DMS153 treated with DMSO at 0.1 percent for 48 hours (cell line): ENCODE measurements around the gene EPB41L5.
A peak's percentile ranks its signal among the peaks of the same experiment; 100 is the strongest.
"Not testable (repeated sequence)": the region's sequence is repeated elsewhere in the genome, so short reads cannot be mapped to it uniquely, and the experiment has no call there.

ENCODE experiments used
- DNase-seq: peaks from one replicate; lab custom pipeline; 2025; ENCODE audit not compliant: unreplicated experiment; lab: John Stamatoyannopoulos, UW

Gene EPB41L5

DNA sequence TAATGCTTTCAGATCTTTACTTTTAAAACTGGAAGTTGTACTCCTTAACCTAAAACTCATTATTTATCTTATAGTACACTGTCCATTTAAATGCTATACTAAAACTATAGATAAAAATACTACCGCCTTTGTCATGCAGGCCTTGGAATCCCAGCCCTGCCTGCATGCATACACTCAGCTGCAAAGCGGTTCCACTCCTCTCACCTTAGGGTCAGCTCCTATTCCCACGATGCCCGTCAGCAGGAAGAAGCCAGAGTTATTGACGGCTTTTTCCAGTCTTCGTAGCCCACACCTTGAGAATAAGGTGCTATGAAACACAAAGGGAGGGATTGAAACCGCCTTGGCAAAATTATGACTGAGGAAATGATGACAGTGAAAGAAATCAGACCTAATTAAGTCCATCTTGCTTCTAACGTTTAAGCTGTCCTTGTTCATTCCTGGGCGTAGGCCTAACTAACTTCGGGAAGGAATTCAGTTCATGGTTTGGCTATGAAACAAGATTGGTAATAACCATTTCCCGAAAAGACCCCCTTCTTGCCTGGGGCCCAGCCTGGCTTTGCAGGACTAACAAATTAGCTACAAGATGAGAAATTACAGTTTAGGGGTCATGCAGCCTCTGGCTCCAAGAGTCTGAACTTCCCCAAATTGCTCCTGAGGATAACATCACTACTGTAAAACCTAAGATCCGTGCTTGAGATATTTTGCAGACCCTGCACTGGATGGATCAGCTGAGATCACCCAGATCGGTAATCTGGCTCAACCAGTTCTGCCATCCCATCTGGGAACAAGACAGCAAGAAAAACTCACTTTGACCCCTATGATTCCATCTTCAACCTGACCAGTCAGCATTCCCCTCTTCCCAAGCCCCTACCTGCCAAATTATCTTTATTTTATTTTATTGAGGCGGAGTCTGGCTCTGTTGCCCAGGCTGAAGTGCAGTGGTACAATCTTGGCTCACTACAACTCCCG lies 17.1 kb downstream of the EPB41L5 start:
- DNase-seq, result no peak

DNA sequence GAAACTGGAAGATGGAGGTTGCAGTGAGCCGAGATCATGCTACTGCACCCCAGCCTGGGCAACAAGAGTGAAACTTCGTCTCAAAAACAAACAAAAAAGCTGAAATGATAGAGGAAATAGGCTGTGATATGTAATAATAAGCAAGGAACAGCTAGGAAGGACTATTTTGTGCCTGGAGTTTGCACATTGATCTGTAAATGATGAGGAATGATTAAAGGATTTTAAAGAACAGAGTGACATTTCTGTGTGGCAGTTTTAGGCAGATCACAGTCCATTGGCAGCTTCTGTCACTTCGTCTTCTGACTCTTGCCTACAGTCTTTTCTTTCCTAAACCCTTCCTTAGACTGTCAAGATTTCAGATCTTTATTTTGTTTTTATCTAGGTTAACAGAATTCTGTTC lies 19.4 kb downstream of the EPB41L5 start:
- no peak for DNase-seq

DNA sequence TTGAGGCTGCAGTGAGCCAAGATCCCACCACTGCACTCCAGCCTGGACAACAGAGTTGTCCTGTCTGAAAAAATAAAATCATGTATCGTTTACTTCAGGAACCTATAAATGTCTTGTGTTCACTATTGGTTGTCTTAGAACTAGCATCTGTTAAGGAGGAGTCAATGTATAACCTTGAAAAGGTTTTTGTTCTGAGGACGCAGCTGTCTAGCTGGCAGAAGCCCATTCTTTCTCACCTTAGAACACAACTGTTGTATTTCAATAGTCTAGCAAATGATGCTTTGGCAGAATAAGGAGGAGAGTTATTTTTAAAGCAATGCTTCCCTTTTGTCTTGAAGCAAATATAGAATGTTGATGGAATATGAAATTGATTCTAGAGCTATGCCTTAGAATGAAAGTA lies 21.1 kb downstream of the EPB41L5 start:
- DNase-seq, result no peak

DNA sequence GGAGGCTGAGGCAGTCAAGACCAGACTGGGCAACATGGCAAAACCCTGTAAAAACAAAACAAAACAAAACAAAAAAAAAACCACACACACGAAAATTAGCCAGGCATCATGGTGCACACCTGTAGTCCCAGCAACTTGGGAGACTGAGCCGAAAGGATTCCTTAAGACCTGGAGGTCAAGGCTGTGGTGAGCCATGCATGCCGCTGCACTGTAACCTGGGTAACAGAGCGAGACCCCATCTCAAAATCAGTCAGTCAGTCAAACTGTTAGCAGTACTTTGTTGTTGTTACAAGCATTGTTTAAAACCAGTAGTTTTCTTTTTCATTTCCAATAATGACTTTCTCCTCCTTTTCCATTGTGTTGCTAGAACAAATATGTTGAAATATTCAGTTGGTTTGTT lies 21.7 kb downstream of the EPB41L5 start:
- DNase-seq, result no peak

DNA sequence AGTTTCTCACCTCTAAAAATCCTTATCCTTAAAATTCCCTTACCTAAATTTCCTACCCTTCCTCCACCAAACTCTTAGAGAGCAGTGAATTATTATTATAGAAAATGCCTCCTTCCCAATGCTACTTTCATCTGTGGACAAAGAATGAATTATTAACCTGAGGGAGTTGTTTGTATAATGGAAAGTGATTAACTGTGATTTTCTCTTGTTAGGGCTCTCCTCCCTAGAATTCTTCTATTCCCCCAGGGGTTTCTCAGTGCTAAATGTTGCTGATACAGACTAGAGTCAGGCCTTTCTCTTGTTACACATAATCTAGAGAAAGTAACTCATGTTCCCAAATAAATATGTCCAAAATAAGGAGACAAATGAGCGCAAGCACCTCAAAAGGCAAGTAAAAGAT lies 23.3 kb downstream of the EPB41L5 start:
- no peak for DNase-seq

DNA sequence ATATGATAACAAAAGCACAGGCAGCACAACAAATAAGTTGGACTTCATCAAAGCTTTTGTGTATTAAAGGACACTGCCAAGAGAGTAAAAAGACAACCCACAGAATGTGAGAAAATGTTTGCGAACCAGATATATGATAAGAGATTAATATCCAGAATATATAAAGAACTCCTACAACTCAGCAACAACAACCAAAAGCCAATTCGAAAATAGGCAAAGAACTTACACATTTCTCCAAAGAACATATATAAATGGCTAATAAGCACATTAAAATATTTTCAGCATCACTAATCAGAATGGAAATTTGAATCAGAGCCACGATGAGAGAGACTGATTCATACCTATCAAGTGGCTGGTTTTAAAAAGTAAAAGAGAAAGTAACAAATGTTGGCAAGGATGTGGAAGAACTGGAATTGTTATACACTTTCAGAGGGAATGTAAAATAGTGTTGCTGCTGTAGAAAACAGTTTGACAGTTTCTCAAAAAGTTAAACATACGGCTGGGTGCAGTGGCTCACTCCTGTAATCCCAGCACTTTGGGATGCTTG lies 25.2 kb downstream of the EPB41L5 start:
- DNase-seq, result no peak

DNA sequence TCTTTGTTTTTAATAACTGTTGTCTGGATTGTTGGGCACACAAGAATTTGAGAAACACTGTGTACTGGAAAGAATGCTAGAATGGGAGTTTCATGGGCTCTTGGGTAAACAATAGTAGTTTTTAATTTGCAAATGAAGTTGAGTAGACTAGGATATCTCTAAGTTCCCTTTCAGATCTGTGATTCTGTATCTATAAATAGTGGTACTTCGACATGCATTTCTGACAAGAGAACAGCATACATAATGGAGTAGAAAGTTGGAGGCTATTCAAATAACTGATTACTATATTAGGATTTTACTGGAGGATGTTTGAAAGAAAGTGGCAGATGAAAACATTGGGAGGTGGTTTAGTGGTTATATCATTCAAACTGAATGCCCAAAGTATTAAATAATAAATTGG lies 29.5 kb downstream of the EPB41L5 start:
- DNase-seq, result no peak

DNA sequence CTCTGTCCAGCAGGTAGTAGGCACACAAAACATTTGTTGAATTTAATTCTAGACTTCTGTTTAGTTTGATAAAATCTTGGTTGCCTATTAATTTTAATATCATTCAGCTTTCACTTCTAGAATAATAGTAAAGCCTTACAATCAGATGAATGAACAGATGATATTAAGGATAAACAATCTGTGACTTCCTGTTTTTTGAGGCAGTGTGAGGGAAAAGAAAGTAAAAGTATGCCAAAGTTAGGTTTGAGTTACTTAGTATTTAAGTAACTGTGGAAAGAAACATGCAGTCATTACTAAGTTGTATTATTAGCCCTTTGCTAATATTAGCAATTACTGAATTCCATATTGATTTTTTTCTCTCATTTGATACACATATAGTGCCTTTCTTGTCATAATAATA lies 31.5 kb downstream of the EPB41L5 start:
- DNase-seq, result no peak

DNA sequence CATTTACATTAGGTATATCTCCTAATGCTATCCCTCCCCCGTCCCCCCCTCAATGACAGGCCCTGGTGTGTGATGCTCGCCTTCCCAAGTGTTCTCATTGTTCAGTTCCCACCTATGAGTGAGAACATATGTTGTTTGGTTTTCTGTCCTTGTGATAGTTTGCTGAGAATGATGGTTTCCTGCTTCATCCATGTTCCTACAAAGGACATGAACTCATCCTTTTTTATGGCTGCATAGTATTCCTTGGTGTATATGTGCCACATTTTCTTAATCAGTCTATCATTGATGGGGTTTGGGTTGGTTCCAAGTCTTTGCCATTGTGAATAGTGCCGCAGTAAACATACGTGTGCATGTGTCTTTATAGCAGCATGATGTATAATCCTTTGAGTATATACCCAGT lies 32.9 kb downstream of the EPB41L5 start:
- not testable (repeated sequence) for DNase-seq

DNA sequence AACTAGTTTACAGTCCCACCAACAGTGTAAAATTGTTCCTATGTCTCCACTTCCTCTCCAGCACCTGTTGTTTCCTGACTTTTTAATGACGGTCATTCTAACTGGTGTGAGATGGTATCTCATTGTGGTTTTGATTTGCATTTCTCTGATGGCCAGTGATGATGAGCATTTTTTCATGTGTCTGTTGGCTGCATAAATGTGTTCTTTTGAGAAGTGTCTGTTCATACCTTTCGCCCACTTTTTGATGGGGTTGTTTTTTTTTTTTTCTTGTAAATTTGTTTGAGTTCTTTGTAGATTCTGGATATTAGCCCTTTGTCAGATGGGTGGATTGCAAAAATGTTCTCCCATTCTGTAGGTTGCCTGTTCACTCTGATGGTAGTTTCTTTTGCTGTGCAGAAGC lies 33.4 kb downstream of the EPB41L5 start:
- DNase-seq, result not testable (repeated sequence)

DNA sequence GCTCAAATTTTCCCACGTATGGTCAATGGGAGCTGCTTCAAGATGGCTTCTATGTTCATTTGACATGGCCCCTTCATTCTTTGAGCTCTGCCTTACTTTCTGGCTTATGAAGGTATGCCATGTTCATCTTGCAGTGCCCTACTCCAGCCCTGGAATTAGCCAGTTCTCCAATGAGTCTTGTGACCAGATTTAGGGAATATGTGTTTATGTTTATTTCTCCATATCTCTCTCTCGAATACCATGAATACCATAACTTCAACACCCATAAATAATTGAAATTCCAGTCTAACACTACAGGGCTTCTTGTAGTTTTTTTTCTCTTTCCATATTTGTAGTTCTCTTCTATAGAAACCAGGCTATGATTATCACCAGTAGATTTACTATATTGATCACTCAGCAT lies 39.7 kb downstream of the EPB41L5 start:
- DNase-seq, result no peak

DNA sequence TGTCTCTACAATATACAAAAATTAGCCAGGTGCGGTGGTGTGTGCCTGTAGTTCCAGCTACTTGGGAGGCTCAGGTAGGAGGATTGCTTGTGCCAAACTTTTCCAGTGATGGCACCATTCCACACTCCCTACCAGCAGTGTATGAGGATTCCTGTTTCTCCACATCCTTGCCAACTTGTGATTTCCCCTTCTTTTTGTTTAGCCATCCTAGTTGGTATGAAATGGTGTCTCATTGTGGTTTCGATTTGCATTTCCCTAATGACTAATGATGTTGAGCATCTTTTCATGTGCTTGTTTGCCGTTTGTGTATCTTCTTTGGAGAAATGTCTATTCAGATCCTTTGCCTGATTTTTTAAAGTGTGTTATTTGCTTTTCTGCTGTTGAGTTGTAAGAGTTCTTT lies 41.0 kb downstream of the EPB41L5 start:
- no peak for DNase-seq

DNA sequence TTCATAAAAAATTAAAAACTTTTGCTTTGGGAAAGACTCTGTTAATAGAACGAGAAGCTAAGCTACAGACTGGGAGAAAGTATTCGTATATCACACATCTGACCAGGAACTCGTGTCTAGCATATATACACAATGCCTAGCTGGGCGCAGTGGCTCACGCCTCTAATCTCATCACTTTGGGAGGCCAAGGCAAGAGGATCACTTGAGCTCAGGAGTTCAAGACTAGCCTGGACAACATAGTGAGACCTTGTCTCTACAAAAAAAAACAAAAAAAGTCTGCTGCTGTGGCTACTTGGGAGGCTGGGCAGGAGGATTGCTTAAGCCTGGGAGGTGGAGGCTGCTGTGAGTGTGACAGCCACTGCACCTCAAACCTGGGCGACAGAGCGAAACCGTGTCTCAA lies 46.6 kb downstream of the EPB41L5 start:
- no peak for DNase-seq

DNA sequence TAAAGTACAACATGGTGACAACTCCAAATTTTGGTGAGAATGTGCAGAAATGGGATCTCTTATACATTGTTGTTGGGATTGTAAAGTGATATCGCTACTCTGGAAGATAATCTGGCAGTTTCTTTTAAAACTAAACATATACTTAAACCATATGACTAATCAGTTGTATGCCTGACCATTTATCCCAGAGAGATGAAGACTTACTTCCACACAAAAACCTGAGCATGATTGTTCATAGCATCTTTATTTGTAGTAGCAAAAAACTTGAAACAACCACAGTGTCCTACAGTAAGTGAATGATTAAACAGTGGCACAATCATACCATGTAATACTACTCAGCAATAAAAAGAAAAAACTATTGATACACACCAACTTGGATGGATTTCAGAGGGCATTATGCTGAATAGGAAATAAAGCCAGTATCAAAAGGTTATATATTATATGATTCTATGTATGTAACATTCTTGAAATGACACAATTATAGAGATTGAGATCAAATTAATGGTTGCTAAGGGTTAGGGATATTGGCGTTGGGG lies 47.3 kb downstream of the EPB41L5 start:
- DNase-seq, result no peak

DNA sequence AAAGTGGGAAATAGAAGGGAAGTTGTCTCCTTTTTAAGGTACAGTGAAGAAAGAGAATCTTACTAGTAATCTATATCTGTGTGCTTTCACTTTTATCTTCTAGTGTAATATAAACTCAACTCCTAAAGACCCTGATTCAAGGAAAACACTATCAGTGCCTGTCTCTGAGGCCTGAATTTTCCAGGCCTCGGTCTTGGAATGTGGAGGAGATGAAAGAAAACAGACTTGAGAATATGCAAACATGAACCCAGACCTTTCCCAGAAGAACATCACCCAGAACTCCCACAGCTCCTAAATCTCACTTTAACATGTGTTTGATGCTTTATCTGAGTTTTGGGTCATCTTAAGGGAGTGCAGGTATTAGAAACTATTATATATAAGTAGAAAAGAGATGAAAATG lies 51.8 kb downstream of the EPB41L5 start:
- DNase-seq, result no peak

DNA sequence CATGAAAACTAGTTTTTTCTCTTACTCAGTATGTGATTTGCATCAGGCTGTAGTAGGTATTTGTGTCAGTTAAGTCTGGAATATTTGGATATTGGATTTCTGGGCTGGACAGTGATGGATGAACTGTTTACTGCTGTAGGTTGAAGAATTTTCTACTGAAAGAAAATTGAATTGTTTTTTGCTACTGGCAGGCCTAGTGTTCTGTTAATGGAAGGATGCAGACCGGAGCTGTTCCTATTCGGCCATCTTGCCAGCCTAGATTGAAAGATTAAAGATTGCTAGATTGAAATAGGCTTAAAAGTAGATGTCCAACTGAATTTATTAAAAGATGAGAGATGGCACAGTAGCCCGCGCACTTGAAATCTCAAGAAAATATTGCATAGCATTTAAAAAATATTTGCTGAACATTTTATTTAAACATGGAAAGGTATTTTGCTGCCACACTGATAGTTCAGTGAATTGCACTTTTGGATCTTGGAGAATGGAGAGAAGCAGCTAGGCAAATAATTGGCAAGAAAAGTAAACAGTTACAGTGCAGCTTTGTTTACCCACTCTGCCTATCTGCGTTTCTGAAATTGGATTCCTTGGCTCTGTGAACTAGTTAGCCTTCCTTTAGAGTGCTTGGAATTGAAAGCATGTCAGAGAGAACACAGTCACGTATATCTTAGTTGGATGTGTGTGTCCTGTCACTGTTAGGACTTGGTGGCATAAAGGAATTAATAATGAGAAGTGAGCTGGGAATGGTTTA lies 54.1 kb downstream of the EPB41L5 start:
- DNase-seq, result peak; percentile 81

DNA sequence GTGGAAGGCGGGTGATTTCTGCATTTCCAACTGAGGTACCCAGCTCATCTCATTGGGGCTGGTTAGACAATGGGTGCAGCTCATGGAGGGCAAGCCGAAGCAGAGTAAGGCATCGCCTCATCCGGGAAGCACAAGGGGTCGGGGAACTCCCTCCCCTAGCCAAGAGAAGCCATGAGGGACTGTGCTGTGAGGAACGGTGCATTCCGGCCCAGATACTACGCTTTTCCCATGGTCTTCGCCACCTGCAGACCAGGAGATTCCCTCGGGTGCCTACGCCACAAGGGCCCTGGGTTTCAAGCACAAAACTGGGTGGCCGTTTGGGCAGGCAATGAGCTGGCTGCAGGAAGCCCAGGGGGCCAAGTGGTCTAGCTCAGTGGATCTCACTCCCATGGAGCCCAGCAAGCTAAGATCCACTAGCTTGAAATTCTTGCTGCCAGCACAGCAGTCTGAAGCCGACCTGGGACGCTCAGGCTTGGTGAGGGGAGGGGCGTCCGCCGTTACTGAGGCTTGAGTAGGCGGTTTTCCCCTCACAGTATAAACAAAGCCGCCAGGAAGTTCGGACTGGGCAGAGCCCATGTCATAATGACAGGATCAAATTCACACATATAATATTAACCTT lies 55.3 kb downstream of the EPB41L5 start:
- DNase-seq, result not testable (repeated sequence)

DNA sequence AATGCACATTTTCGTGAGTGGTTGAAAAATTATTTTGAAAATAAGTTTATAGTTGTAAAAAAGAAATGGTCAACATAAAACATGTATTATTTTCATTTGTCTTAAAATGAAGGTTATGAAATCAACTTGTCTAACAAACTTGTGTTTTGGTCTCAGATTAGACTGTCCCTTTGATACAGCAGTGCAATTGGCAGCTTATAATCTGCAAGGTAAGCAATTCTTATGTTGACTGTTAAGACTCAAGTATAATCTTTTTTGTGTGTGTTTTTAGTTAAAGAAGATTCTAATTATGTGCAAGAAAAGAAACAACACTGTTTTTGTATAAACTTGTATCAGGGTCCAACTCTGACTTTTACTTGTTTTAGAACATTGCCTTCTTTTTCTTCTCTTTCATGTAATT lies 62.7 kb downstream of the EPB41L5 start:
- DNase-seq, result no peak

DNA sequence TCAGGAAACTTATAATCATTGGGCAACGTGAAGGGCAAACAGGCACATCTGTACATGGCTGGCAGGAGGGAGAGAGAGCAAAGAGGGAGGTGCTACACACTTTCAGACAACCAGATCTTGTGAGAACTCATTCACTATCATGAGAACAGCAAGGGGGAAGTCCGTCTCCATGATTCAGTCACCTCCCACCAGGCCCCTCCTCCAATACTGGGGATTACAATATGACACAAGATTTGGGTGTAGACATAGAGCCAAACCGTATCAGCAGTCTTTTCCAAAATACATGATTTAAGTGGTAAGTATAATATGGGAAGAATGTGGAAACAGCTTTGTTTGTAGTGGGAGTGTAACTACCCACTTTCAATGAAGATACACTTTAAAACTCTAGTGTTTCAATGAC lies 65.0 kb downstream of the EPB41L5 start:
- DNase-seq, result no peak

DNA sequence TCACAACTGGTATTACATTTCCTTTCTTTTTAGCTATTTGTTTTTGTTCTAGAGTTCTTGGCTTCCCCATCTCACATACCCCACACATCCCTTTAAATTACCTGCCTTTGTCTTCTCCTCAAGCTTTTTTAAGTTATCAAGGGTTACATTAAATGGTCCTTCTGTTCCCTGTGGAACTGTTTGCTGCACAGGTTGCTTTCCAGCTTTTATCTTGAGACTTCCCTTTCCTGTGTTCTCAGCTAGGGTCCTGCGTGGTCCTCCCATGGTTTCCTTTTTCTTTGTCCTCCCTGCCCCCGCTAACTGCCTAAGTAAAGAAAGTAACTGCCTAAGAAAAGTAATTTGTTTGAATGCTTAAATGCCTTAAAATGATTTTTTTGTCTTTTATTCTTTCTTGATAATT lies 66.8 kb downstream of the EPB41L5 start:
- no peak for DNase-seq

DNA sequence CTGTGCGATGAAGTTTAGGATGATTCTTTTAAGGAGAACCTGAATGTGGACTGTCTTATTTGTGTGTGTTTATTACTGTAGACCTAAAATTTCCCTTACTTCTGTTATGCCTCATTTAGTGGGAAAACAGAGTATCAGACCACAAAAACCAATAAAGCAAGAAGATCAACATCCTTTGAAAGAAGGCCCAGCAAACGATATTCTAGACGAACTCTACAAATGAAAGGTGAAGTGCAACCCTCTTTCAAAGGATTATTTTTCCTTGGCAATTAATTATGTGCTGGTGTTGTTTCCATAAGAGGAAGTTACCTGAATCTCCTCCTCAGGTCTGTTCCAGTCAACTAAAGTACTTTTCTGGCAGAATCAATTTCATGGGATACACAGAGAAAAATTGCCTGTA lies 78.6 kb downstream of the EPB41L5 start:
- no peak for DNase-seq
